ENCODE data around the gene ROR2.

Gene ROR2

GRCh38 chr9:91946653-91947488 is 3.2 kb downstream of the ROR2 start:
- Histone ChIP-seq H3K4me1 (ENCODE audit: control insufficient read depth, insufficient read depth, low read length) (peaks cover 32% of the 10 kb centered on the region), H3K27me3 (ENCODE audit: control insufficient read depth, insufficient read depth, low read length) (peaks cover 31% of the 10 kb centered on the region), H3K4me3 (ENCODE audit: low read length) (no peak overlapping the region)

DNA sequence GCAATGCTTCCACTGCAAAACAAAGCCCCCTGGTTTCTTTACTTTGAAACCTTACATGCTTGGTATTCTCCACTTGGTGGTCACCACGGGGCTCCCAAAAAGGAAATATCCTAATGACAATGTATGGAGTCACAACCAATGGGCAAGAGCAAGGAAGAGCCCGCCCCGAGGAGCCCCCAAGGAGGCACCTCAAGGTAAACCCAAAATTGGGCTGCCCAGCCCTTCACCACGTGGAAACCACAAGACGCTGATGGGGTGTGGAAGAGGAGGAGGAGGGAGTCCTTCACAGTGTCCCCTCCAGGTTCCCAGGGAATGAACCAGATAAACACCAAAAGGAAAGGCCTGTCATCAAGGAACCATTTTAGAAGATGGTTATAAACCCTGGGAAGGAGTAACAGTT is 3.8 kb downstream of the ROR2 start:
- Histone ChIP-seq H3K9ac (ENCODE audit: low read length) (no peak overlapping the region), H3K4me3 (ENCODE audit: low read length) (no peak overlapping the region), H3K36me3 (ENCODE audit: control insufficient read depth, insufficient read depth, low read length) (no peaks in the 10 kb centered on the region), H3K9me3 (ENCODE audit: control insufficient read depth, low read length) (no peaks in the 10 kb centered on the region), H3K4me1 (ENCODE audit: control insufficient read depth, insufficient read depth, low read length) (peaks cover 32% of the 10 kb centered on the region), H3K27me3 (ENCODE audit: control insufficient read depth, insufficient read depth, low read length) (peaks cover 26% of the 10 kb centered on the region)

More at GRCh38 chr9:91946653-91947488, 3.2 kb downstream of the ROR2 start:
- H3K36me3 ChIP-seq (ENCODE audit: control insufficient read depth, insufficient read depth, low read length), result no peaks in the 10 kb centered on the region
- no peaks in the 10 kb centered on the region for H3K9me3 ChIP-seq (ENCODE audit: control insufficient read depth, low read length)
- H3K9ac ChIP-seq (ENCODE audit: low read length), result no peak overlapping the region

DNA sequence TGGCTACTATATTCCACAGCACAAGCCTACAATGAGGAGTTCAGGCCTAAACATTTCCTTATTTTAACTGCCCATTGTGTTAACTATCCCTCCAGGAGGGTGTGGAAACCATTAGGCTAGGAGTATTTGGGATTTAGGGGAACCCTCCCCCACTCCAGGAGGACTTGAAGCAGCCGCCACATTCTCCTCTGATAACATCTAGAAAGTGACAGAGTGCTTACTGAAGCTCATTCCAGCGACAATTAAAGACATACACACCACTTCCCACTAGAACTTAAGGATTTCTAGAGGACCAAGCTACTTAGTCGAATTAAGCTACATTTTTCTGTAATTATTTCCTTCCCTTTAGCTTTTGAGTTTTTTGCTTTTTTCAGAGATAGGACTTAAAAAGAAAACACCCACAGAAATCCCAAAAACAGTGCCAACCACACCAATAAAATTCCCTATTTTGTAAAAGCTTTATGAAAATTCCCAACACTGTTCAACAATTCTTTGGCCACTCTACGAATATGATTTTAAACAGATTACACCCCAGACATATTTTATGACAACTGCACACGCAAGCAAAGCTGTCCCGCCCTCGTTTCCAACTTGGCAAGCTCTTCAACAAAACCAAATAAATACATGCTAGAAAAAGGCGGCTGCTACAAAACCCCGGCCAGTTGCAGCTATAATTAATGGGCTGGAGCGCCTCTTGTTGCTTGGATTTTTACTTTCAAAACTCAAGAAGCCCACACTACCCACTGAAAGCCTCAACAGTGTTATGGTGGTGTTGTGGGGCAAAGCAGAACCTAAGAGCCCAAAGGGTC is 4.5 kb downstream of the ROR2 start:
- Histone ChIP-seq H3K27me3 (ENCODE audit: control insufficient read depth, insufficient read depth, low read length) (peaks cover 25% of the 10 kb centered on the region), H3K4me3 (ENCODE audit: low read length) (no peak overlapping the region), H3K4me1 (ENCODE audit: control insufficient read depth, insufficient read depth, low read length) (peaks cover 30% of the 10 kb centered on the region)

DNA sequence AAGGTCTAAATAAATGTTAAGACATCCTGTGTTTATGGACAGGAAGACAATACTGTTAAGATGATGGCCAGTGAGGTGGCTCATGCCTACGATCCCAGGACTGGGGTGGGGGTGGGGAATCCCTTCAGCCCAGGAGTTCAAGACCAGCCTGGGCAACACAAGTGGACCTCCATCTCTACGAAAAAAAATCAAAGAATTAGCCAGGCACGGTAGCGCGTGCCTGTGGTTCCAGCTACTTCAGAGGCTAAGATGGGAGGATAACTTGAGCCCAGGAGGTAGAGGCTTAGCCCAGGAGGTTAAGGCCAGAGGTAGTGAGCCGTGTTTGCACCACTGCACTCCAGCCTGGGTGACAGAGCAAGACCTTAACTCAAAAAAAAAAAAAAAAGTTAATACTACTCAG is 5.3 kb downstream of the ROR2 start:
- Histone ChIP-seq H3K27me3 (ENCODE audit: control insufficient read depth, insufficient read depth, low read length) (peaks cover 19% of the 10 kb centered on the region), H3K4me3 (ENCODE audit: low read length) (no peak overlapping the region), H3K9me3 (ENCODE audit: control insufficient read depth, low read length) (no peaks in the 10 kb centered on the region), H3K4me1 (ENCODE audit: control insufficient read depth, insufficient read depth, low read length) (peaks cover 28% of the 10 kb centered on the region), H3K36me3 (ENCODE audit: control insufficient read depth, insufficient read depth, low read length) (no peaks in the 10 kb centered on the region), H3K9ac (ENCODE audit: low read length) (no peak overlapping the region)

More for the DNA sequence above, 4.5 kb downstream of the ROR2 start:
- Histone ChIP-seq H3K36me3 (ENCODE audit: control insufficient read depth, insufficient read depth, low read length) (no peaks in the 10 kb centered on the region), H3K9ac (ENCODE audit: low read length) (no peak overlapping the region), H3K9me3 (ENCODE audit: control insufficient read depth, low read length) (no peaks in the 10 kb centered on the region)

- no peaks in the 10 kb centered on the region for H3K9me3 ChIP-seq (ENCODE audit: control insufficient read depth, low read length)
- no peak overlapping the region for H3K4me3 ChIP-seq (ENCODE audit: low read length)
- no peaks in the 10 kb centered on the region for H3K36me3 ChIP-seq (ENCODE audit: control insufficient read depth, insufficient read depth, low read length)
- H3K4me1 ChIP-seq (ENCODE audit: control insufficient read depth, insufficient read depth, low read length), result peaks cover 22% of the 10 kb centered on the region
- peaks cover 9% of the 10 kb centered on the region for H3K27me3 ChIP-seq (ENCODE audit: control insufficient read depth, insufficient read depth, low read length)
- H3K9ac ChIP-seq (ENCODE audit: low read length), result no peak overlapping the region
Measured at GRCh38 chr9:91943478-91944470, 6.3 kb downstream of the ROR2 start.

DNA sequence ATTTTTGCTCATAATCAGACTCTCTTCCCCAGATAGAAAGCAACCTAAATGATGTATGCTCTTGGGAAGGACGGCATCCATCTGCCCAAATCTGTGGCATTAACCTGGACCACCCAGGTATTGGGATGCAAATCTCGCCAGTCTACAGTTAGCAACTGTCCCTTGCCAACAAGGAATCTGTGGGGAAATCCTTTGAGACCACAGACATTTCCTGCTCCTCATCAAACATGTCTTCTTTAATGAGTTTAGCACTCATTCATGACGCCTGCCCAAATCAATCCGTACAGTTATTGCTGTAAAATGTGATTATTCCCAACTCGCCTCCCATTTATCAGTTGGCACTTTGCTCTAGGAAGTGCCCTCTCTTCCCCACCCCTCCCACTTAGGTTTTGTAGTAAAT is 7.8 kb downstream of the ROR2 start:
- Histone ChIP-seq H3K4me1 (ENCODE audit: control insufficient read depth, insufficient read depth, low read length) (peaks cover 15% of the 10 kb centered on the region), H3K9me3 (ENCODE audit: control insufficient read depth, low read length) (no peaks in the 10 kb centered on the region), H3K9ac (ENCODE audit: low read length) (no peak overlapping the region), H3K36me3 (ENCODE audit: control insufficient read depth, insufficient read depth, low read length) (no peaks in the 10 kb centered on the region), H3K4me3 (ENCODE audit: low read length) (no peak overlapping the region), H3K27me3 (ENCODE audit: control insufficient read depth, insufficient read depth, low read length) (no peaks in the 10 kb centered on the region)

GRCh38 chr9:91939978-91940377 is 10.1 kb downstream of the ROR2 start:
- Histone ChIP-seq H3K9me3 (ENCODE audit: control insufficient read depth, low read length) (no peaks in the 10 kb centered on the region), H3K36me3 (ENCODE audit: control insufficient read depth, insufficient read depth, low read length) (no peaks in the 10 kb centered on the region), H3K4me1 (ENCODE audit: control insufficient read depth, insufficient read depth, low read length) (no peaks in the 10 kb centered on the region), H3K9ac (ENCODE audit: low read length) (no peak overlapping the region), H3K27me3 (ENCODE audit: control insufficient read depth, insufficient read depth, low read length) (no peaks in the 10 kb centered on the region), H3K4me3 (ENCODE audit: low read length) (no peak overlapping the region)

GRCh38 chr9:91937727-91938126 is 12.3 kb downstream of the ROR2 start:
- no peaks in the 10 kb centered on the region for H3K9me3 ChIP-seq (ENCODE audit: control insufficient read depth, low read length)
- H3K4me1 ChIP-seq (ENCODE audit: control insufficient read depth, insufficient read depth, low read length), result no peaks in the 10 kb centered on the region
- no peaks in the 10 kb centered on the region for H3K36me3 ChIP-seq (ENCODE audit: control insufficient read depth, insufficient read depth, low read length)
- no peaks in the 10 kb centered on the region for H3K27me3 ChIP-seq (ENCODE audit: control insufficient read depth, insufficient read depth, low read length)
- no peak overlapping the region for H3K4me3 ChIP-seq (ENCODE audit: low read length)
- no peak overlapping the region for H3K9ac ChIP-seq (ENCODE audit: low read length)

- Histone ChIP-seq H3K9me3 (ENCODE audit: control insufficient read depth, low read length) (no peaks in the 10 kb centered on the region), H3K9ac (ENCODE audit: low read length) (no peak overlapping the region), H3K36me3 (ENCODE audit: control insufficient read depth, insufficient read depth, low read length) (no peaks in the 10 kb centered on the region), H3K27me3 (ENCODE audit: control insufficient read depth, insufficient read depth, low read length) (no peaks in the 10 kb centered on the region), H3K4me1 (ENCODE audit: control insufficient read depth, insufficient read depth, low read length) (no peaks in the 10 kb centered on the region), H3K4me3 (ENCODE audit: low read length) (no peak overlapping the region)
Measured at GRCh38 chr9:91937056-91937455, 13.0 kb downstream of the ROR2 start.

DNA sequence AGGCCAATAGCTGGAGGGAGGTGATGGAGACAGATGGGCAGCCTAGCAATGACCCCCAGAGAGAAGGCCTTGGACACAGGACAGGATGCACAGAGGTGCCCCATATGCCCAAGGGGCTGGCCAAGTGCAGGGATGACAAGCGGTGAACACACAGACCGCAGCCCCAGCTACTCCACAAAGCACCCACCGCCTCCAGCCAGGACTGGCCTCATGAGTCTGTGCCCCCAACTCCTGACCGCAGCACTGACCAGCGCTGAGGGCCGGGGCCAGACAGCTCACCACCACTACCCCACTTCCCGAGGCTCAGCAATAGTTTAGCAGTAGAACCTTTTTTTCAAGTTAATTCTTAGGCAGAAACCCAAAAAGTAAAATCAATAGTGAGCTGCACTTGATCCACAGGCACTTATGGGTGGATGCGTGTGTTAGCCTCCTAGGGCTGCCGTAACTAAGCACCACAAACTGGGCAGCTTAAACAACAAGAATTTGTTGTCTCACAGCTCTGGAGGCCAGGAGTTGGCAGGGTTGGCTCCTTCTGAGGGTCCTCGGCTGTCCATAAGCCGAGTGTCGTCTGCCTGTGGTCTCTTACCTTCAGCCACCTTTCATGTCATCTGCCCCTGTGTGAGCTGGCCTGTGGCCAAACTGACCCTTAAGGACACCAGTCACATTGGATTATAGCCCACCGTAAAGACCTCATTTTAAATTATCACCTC is 14.1 kb downstream of the ROR2 start:
- Histone ChIP-seq H3K27me3 (ENCODE audit: control insufficient read depth, insufficient read depth, low read length) (no peaks in the 10 kb centered on the region), H3K4me1 (ENCODE audit: control insufficient read depth, insufficient read depth, low read length) (no peaks in the 10 kb centered on the region), H3K9me3 (ENCODE audit: control insufficient read depth, low read length) (no peaks in the 10 kb centered on the region), H3K36me3 (ENCODE audit: control insufficient read depth, insufficient read depth, low read length) (no peaks in the 10 kb centered on the region), H3K4me3 (ENCODE audit: low read length) (no peak overlapping the region), H3K9ac (ENCODE audit: low read length) (no peak overlapping the region)

- Histone ChIP-seq H3K27me3 (ENCODE audit: control insufficient read depth, insufficient read depth, low read length) (no peaks in the 10 kb centered on the region), H3K9ac (ENCODE audit: low read length) (no peak overlapping the region), H3K9me3 (ENCODE audit: control insufficient read depth, low read length) (peaks cover 5% of the 10 kb centered on the region), H3K36me3 (ENCODE audit: control insufficient read depth, insufficient read depth, low read length) (no peaks in the 10 kb centered on the region), H3K4me1 (ENCODE audit: control insufficient read depth, insufficient read depth, low read length) (no peaks in the 10 kb centered on the region), H3K4me3 (ENCODE audit: low read length) (no peak overlapping the region)
Measured at GRCh38 chr9:91935066-91935749, 14.8 kb downstream of the ROR2 start.
